Ectodermal cell (in vitro differentiated cells): Measurements from ENCODE around the gene EPB41L2.

Experiments
- H3K27ac ChIP-seq: 2 replicates; pipeline ENCODE4 v1.7.0; 2013; ENCODE audit warnings: mild to moderate bottlenecking, low read depth, low read length; ENCODE audit not compliant: insufficient read depth, poor library complexity, severe bottlenecking
- H3K27me3 ChIP-seq: 2 replicates; pipeline ENCODE4 v1.7.0; 2013; ENCODE audit warnings: mild to moderate bottlenecking, low read length; ENCODE audit not compliant: insufficient read depth, control insufficient read depth, poor library complexity, severe bottlenecking
- H3K36me3 ChIP-seq: one replicate; pipeline ENCODE4 v1.7.0; 2013; ENCODE audit warnings: low read length; ENCODE audit not compliant: control insufficient read depth, insufficient read depth
- H3K4me1 ChIP-seq: one replicate; pipeline ENCODE4 v1.7.0; 2013; ENCODE audit warnings: low read length; ENCODE audit not compliant: control insufficient read depth, insufficient read depth
- H3K4me3 ChIP-seq: 2 replicates; pipeline ENCODE4 v1.7.0; 2013; ENCODE audit warnings: low read depth, low read length, control low read depth; ENCODE audit not compliant: insufficient read depth
- H3K9me3 ChIP-seq: 2 replicates; pipeline ENCODE4 v1.7.0; 2013; ENCODE audit warnings: mild to moderate bottlenecking, low read length, moderate library complexity; ENCODE audit not compliant: control insufficient read depth
- WGBS, 2 experiments: methylation state at CpG; one replicate each; pipeline ENCODE4 v1.1.7; 2013; ENCODE audit warnings: missing lambda C conversion rate in 2 of 2; 5-methylcytosine and 5-hydroxymethylcytosine counted together

EPB41L2 gene

GRCh38 chr6:131084982-131085381, 21.9 kb upstream of the EPB41L2 start:
- Histone ChIP-seq H3K36me3 (no peaks in the 10 kb centered on the region), H3K27me3 (no peaks in the 10 kb centered on the region), H3K4me3 (no peak overlapping the region), H3K4me1 (no peaks in the 10 kb centered on the region), H3K27ac (no peak overlapping the region), H3K9me3 (no peaks in the 10 kb centered on the region)
- 92% methylated on average over 2 of the region's 2 CpGs for WGBS, 2 experiments

GRCh38 chr6:131083687-131084086, 20.6 kb upstream of the EPB41L2 start:
- Histone ChIP-seq H3K27me3 (no peaks in the 10 kb centered on the region), H3K4me3 (no peak overlapping the region), H3K9me3 (no peaks in the 10 kb centered on the region), H3K4me1 (no peaks in the 10 kb centered on the region), H3K27ac (no peak overlapping the region), H3K36me3 (no peaks in the 10 kb centered on the region)
- 96 to 98% methylated on average over 3 of the region's 3 CpGs for WGBS, 2 experiments

GRCh38 chr6:131082335-131082734, 19.3 kb upstream of the EPB41L2 start:
- H3K9me3 ChIP-seq = no peaks in the 10 kb centered on the region
- H3K27ac ChIP-seq = no peak overlapping the region
- WGBS, 2 experiments = 100% methylated on average over 1 of the region's 1 CpG
- H3K36me3 ChIP-seq = no peaks in the 10 kb centered on the region
- H3K27me3 ChIP-seq = no peaks in the 10 kb centered on the region
- no peak overlapping the region for H3K4me3 ChIP-seq
- H3K4me1 ChIP-seq = no peaks in the 10 kb centered on the region

- H3K4me3 ChIP-seq = no peak overlapping the region
These were observed 17.0 kb upstream of the EPB41L2 start for GRCh38 chr6:131080084-131080483.

GRCh38 chr6:131073577-131073976, 10.5 kb upstream of the EPB41L2 start:
- 95 to 100% methylated on average over 1 to 2 of the region's 2 CpGs for WGBS, 2 experiments
- Histone ChIP-seq H3K4me1 (no peaks in the 10 kb centered on the region), H3K9me3 (no peaks in the 10 kb centered on the region), H3K27me3 (no peaks in the 10 kb centered on the region), H3K36me3 (no peaks in the 10 kb centered on the region), H3K4me3 (no peak overlapping the region), H3K27ac (no peak overlapping the region)

More at GRCh38 chr6:131080084-131080483, 17.0 kb upstream of the EPB41L2 start:
- Histone ChIP-seq H3K27ac (no peak overlapping the region), H3K36me3 (no peaks in the 10 kb centered on the region), H3K27me3 (no peaks in the 10 kb centered on the region), H3K4me1 (no peaks in the 10 kb centered on the region), H3K9me3 (no peaks in the 10 kb centered on the region)
- WGBS, 2 experiments = 87 to 96% methylated on average over 6 of the region's 6 CpGs

GRCh38 chr6:131070061-131070460, 7.0 kb upstream of the EPB41L2 start:
- Histone ChIP-seq H3K4me1 (no peaks in the 10 kb centered on the region), H3K27me3 (no peaks in the 10 kb centered on the region), H3K4me3 (no peak overlapping the region), H3K36me3 (no peaks in the 10 kb centered on the region), H3K9me3 (no peaks in the 10 kb centered on the region), H3K27ac (no peak overlapping the region)
- WGBS, 2 experiments = 91 to 96% methylated on average over 1 to 3 of the region's 3 CpGs

- 94 to 96% methylated on average over 5 to 7 of the region's 7 CpGs for WGBS, 2 experiments
- Histone ChIP-seq H3K27me3 (no peaks in the 10 kb centered on the region), H3K36me3 (no peaks in the 10 kb centered on the region), H3K27ac (no peak overlapping the region), H3K9me3 (no peaks in the 10 kb centered on the region), H3K4me3 (no peak overlapping the region), H3K4me1 (no peaks in the 10 kb centered on the region)
These were observed 5.1 kb upstream of the EPB41L2 start for GRCh38 chr6:131068165-131068564.

- Histone ChIP-seq H3K4me1 (no peaks in the 10 kb centered on the region), H3K27ac (no peak overlapping the region), H3K4me3 (no peak overlapping the region), H3K27me3 (no peaks in the 10 kb centered on the region), H3K9me3 (no peaks in the 10 kb centered on the region), H3K36me3 (no peaks in the 10 kb centered on the region)
- 93 to 98% methylated on average over 6 of the region's 6 CpGs for WGBS, 2 experiments
These were observed 4.5 kb upstream of the EPB41L2 start for GRCh38 chr6:131067521-131067920.

- H3K27me3 ChIP-seq = no peaks in the 10 kb centered on the region
- no peak overlapping the region for H3K27ac ChIP-seq
These were observed 2.8 kb upstream of the EPB41L2 start for GRCh38 chr6:131065824-131066171.

GRCh38 chr6:131065112-131065823, 2.2 kb upstream of the EPB41L2 start:
- Histone ChIP-seq H3K36me3 (no peaks in the 10 kb centered on the region), H3K9me3 (no peaks in the 10 kb centered on the region), H3K27me3 (no peaks in the 10 kb centered on the region), H3K4me1 (peaks cover 7% of the 10 kb centered on the region), H3K27ac (no peak overlapping the region), H3K4me3 (no peak overlapping the region)
- 89 to 91% methylated on average over 4 of the region's 4 CpGs for WGBS, 2 experiments

More at GRCh38 chr6:131065824-131066171, 2.8 kb upstream of the EPB41L2 start:
- Histone ChIP-seq H3K9me3 (no peaks in the 10 kb centered on the region), H3K36me3 (no peaks in the 10 kb centered on the region), H3K4me3 (no peak overlapping the region), H3K4me1 (peaks cover 4% of the 10 kb centered on the region)
